Fibroblast of lung (primary cell): ENCODE data around the gene ATG10. TPM values are rescaled to one million over a fixed set of nuclear protein-coding genes. Genes with fewer than 3 reads are reported as not detected.
A peak's percentile ranks its signal among the peaks of the same experiment; 100 is the strongest.

Experiments used
- DNase-seq, 2 donors: peaks; one replicate each; pipeline versions ENCODE4 v3.0.0 to v3.0.0-alpha.2; 2010; ENCODE audit warnings: low read depth in 2 of 2
- H2AFZ ChIP-seq: 2 replicates; pipeline ENCODE4 v1.5.1; 2012; ENCODE audit warnings: low read length, control low read depth, inconsistent platforms
- H3K27ac ChIP-seq: 2 replicates; pipeline ENCODE4 v1.5.1; 2011; ENCODE audit warnings: low read length, control low read depth; ENCODE audit not compliant: insufficient read depth
- H3K27me3 ChIP-seq: 2 replicates; pipeline ENCODE4 v1.5.1; 2011; ENCODE audit warnings: mild to moderate bottlenecking, low read length; ENCODE audit not compliant: control insufficient read depth, insufficient read depth
- H3K36me3 ChIP-seq: 2 replicates; pipeline ENCODE4 v1.5.1; 2011; ENCODE audit warnings: low read length; ENCODE audit not compliant: control insufficient read depth, insufficient read depth
- H3K4me1 ChIP-seq: 2 replicates; pipeline ENCODE4 v1.5.1; 2011; ENCODE audit warnings: low read length; ENCODE audit not compliant: control insufficient read depth, insufficient read depth; ENCODE audit errors: extremely low read depth
- H3K4me2 ChIP-seq: 2 replicates; pipeline ENCODE4 v1.5.1; 2011; ENCODE audit warnings: low read length, control low read depth; ENCODE audit not compliant: insufficient read depth; ENCODE audit errors: extremely low read depth
- H3K4me3 ChIP-seq, 4 experiments: fragments of 200-600 bp in 1 of 4; sonication (generic) in 1 of 4; replicated peaks in 1 of 4; 2 replicates each; pipeline ENCODE4 v1.5.1; 2011 to 2016; ENCODE audit warnings: low read length in 4 of 4, low read depth in 3 of 4, mild to moderate bottlenecking in 3 of 4, control low read depth in 2 of 4, inconsistent platforms in 1 of 4, mixed read lengths in 1 of 4; ENCODE audit not compliant: insufficient read depth in 1 of 4; ENCODE audit errors: control extremely low read depth in 1 of 4
- H3K79me2 ChIP-seq: 2 replicates; pipeline ENCODE4 v1.5.1; 2012; ENCODE audit warnings: mild to moderate bottlenecking, low read length, inconsistent platforms; ENCODE audit not compliant: control insufficient read depth, insufficient read depth
- H3K9ac ChIP-seq: 2 replicates; pipeline ENCODE4 v1.5.1; 2011; ENCODE audit warnings: mild to moderate bottlenecking, low read length, control low read depth; ENCODE audit not compliant: insufficient read depth
- H3K9me3 ChIP-seq: 2 replicates; pipeline ENCODE4 v1.5.1; 2012; ENCODE audit warnings: low read depth, low read length; ENCODE audit not compliant: control insufficient read depth, insufficient read depth
- H4K20me1 ChIP-seq: 2 replicates; pipeline ENCODE4 v1.5.1; 2011; ENCODE audit warnings: low read length; ENCODE audit not compliant: control insufficient read depth, insufficient read depth; ENCODE audit errors: extremely low read depth
- EZH2 ChIP-seq: IDR thresholded peaks from 2 replicates; pipeline ENCODE4 v1.5.1; 2012; ENCODE audit warnings: low read length, control low read depth, mild to moderate bottlenecking; ENCODE audit errors: missing control alignments
- polyA plus RNA-seq, 2 donors: library from polyadenylated mRNA; depleted of rRNA in 1 of 2; stranded (reverse) in 1 of 2; unstranded in 1 of 2; fragments of >200 nt; gene quantifications; 2 replicates each; pipeline ENCODE4 v1.2.1, GENCODE V29; 2011 to 2012; ENCODE audit warnings: missing spikeins in 1 of 2
- total RNA-seq: library from RNA; depleted of rRNA; stranded (reverse); fragments of >200 nt; gene quantifications from 2 replicates; pipeline ENCODE4 v1.2.1, GENCODE V29; 2014
- TF ChIP-seq, protein P1 (sequence below), 2 donors: IDR thresholded peaks in 1 of 2; conservative IDR thresholded peaks in 1 of 2; 1 replicate in 1 of 2; 2 replicates in 1 of 2; pipeline ENCODE4 v1.5.1; 2011 to 2012; ENCODE audit warnings: low read length in 2 of 2, control low read depth in 1 of 2, inconsistent platforms in 1 of 2, low read depth in 1 of 2, mild to moderate bottlenecking in 1 of 2

Gene ATG10
- total and polyA plus RNA-seq, 2 donors (not counting 1 experiment from before 2014, with no cell fraction given): 2.5 to 8.8 TPM

DNA sequence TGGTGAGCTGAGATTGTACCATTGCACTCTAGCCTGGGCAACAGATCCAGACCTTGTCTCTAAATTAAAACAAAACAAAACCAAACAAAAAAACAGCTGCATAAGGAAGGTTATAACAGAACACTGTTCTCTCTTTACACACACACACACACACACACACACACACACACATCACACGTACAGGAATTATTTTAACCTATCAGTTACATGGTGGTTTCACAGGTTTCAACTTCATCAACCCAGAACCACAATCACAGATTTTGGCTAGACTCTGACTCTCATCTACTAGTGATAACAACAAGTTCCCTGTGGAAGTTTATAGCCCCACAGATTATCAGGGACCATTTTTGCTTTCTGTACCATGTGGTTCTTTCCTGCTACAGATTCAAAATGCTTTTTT, 246.1 kb downstream of the ATG10 start:
- Histone ChIP-seq H3K4me2 (no peak overlapping the region), H3K9me3 (no peaks in the 10 kb centered on the region), H4K20me1 (no peaks in the 10 kb centered on the region), H3K36me3 (no peaks in the 10 kb centered on the region), H3K27ac (no peak overlapping the region), H3K4me3 (no peak overlapping the region), H3K9ac (no peak overlapping the region), H3K27me3 (no peaks in the 10 kb centered on the region), H3K4me1 (no peaks in the 10 kb centered on the region), H2AFZ (no peak overlapping the region), H3K79me2 (no peaks in the 10 kb centered on the region)
- TF ChIP-seq EZH2: no peak
- TF ChIP-seq, protein P1, sequence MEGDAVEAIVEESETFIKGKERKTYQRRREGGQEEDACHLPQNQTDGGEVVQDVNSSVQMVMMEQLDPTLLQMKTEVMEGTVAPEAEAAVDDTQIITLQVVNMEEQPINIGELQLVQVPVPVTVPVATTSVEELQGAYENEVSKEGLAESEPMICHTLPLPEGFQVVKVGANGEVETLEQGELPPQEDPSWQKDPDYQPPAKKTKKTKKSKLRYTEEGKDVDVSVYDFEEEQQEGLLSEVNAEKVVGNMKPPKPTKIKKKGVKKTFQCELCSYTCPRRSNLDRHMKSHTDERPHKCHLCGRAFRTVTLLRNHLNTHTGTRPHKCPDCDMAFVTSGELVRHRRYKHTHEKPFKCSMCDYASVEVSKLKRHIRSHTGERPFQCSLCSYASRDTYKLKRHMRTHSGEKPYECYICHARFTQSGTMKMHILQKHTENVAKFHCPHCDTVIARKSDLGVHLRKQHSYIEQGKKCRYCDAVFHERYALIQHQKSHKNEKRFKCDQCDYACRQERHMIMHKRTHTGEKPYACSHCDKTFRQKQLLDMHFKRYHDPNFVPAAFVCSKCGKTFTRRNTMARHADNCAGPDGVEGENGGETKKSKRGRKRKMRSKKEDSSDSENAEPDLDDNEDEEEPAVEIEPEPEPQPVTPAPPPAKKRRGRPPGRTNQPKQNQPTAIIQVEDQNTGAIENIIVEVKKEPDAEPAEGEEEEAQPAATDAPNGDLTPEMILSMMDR (conservative IDR thresholded peaks at IDR 0.05 in 1 of 2, IDR thresholded peaks at IDR 0.05 in 1 of 2; ENCODE audit: low read depth in 1 of 2, low read length in 2 of 2): no peak
- no peak for DNase-seq

DNA sequence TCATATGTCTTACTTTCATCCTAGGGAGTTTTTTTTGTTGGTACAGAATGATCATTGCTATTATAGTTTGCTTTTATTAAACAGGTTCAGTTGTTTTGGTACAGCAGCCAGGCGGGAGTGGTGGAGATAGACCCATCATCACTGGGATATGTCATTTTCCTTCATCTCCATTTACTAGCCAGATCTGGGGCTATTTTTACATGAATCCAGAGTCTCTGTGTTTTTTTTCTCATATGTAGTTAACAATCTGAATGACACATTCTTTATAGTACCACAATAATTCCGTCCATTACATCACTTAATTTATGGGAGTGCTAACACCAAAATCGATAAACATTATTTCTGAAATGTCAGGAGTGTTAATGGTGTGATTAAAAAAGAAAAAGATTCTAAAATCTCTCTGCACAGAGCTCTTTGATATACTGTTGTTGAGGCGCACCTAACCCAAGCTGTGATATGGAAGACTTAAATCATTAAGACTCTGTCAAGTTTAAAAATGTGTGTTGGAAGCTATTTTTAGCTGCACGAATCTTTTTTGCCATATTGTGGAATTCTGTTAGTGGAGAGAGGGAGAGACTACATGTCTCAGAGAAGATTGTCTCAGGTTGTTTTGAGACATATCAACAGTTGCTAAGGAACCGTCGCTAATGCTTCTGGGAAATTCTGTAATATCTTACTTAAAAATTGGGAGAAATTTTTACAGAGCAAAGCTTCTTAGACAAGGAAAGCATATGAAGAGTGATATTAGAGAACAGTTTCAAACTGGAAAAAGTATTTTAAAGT, 246.7 kb downstream of the ATG10 start:
- H3K27ac ChIP-seq: no peak overlapping the region
- H3K27me3 ChIP-seq: no peaks in the 10 kb centered on the region
- H3K4me2 ChIP-seq: no peak overlapping the region
- no peaks in the 10 kb centered on the region for H4K20me1 ChIP-seq
- TF ChIP-seq, protein P1 (conservative IDR thresholded peaks at IDR 0.05 in 1 of 2, IDR thresholded peaks at IDR 0.05 in 1 of 2; ENCODE audit: low read depth in 1 of 2, low read length in 2 of 2): no peak
- no peak for TF ChIP-seq EZH2
- no peak overlapping the region for H2AFZ ChIP-seq
- H3K4me1 ChIP-seq: no peaks in the 10 kb centered on the region
- H3K9me3 ChIP-seq: no peaks in the 10 kb centered on the region
- H3K4me3 ChIP-seq: no peak overlapping the region
- H3K36me3 ChIP-seq: no peaks in the 10 kb centered on the region
- no peaks in the 10 kb centered on the region for H3K79me2 ChIP-seq
- no peak overlapping the region for H3K9ac ChIP-seq
- peak in 1 of 2 donors; percentile 6 for DNase-seq

DNA sequence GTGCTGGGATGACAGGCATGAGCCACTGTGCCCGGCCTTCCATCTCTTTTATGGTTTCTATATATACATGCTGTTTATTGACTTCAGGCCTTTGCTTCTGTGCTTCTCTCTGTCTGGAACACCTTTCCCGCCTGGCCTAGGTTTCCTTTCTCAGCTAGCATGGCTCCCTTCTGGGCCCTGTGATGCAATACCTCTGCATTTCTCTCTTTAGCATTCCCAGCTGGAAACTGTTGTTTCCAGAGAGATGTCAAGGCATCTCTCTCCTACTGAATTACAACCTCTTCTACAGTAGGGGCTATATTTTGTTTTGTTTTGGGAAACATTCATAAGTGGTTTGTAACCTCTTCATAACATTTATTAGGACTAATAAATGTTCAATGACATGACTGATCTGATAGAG, 249.2 kb downstream of the ATG10 start:
- peak in 1 of 2 donors; percentile 7 for DNase-seq
- Histone ChIP-seq H3K4me3 (no peak overlapping the region), H3K27me3 (no peaks in the 10 kb centered on the region), H3K9me3 (no peaks in the 10 kb centered on the region), H4K20me1 (no peaks in the 10 kb centered on the region), H3K36me3 (no peaks in the 10 kb centered on the region), H3K27ac (no peak overlapping the region), H3K4me2 (no peak overlapping the region), H3K4me1 (peaks cover 6% of the 10 kb centered on the region), H3K79me2 (no peaks in the 10 kb centered on the region), H3K9ac (no peak overlapping the region), H2AFZ (no peak overlapping the region)
- TF ChIP-seq EZH2: no peak
- TF ChIP-seq, protein P1 (conservative IDR thresholded peaks at IDR 0.05 in 1 of 2, IDR thresholded peaks at IDR 0.05 in 1 of 2; ENCODE audit: low read depth in 1 of 2, low read length in 2 of 2): no peak
